ENCODE data around the gene JMJD8.

The JMJD8 gene

DNA sequence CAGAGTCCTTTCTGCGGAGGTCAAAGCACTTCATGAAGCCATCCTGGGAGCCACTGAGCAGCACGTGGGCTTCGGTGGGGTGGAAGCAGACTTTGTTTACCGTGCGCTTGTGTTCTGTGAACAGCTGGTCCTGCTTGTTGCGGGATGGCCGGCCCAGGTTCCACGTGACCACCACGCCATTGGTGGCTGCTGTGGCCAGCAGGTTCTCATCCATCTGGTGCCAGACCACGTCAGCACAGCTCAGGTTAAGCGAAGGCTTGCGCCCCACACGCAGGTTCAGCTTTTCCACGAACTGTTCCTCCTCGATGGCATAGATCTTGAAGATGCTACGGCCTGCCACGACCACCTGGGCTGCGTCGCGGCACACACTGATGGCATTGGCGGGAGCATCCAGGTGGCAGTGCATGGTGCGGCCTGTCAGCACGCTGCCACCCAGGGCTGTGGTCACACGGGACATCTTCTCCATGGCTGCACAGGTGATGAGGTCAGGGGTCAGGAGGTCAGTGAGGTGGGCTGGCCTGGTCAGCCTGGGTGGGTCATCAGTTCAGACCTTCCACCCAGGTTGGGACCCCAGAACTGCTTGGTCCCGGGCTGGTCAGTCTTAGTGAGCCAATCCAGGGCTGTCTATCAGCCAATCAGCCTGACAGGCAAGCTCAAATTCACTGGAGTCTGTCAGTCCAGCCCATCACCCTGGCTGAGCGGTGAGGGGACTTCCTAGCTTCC lies 5.2 kb upstream of the JMJD8 start:
- Histone ChIP-seq H3K9me3 (ENCODE audit: control insufficient read depth, low read length) (no peaks in the 10 kb centered on the region), H3K36me3 (ENCODE audit: control insufficient read depth, insufficient read depth, low read length) (peaks cover 10% of the 10 kb centered on the region), H3K4me1 (ENCODE audit: control insufficient read depth, insufficient read depth, low read length, poor library complexity, severe bottlenecking) (peaks cover 29% of the 10 kb centered on the region), H3K27me3 (replicated peaks; ENCODE audit: control insufficient read depth, insufficient read depth, low read length, poor library complexity, severe bottlenecking) (no peaks in the 10 kb centered on the region), H3K4me3 (ENCODE audit: insufficient read depth, low read depth, low read length, poor library complexity, severe bottlenecking) (peak overlapping the region; percentile 85), H3K27ac (ENCODE audit: insufficient read depth, low read length, poor library complexity, severe bottlenecking) (peak overlapping the region; percentile 78)
- DNase-seq = no peak

DNA sequence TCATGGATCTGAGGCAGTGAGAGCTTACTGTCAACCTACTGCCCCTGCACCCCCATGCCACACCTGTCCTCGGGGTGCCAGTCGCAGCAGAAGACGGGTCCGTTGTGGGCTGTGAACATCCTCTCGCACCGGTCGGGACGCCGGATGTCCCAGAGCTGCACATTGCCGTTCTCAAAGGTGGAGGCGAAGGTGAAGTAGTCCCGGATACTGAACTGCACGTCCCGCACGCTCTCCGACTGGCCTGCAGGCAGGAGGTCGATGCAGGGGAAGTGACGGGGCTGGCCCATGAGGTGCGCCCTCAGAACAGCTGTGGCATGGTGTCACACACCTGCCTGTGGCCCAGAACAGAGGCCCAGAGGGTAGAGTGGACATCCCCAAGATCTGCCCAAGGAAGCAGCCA lies 3.4 kb upstream of the JMJD8 start:
- peaks cover 38% of the 10 kb centered on the region for H3K4me1 ChIP-seq (ENCODE audit: control insufficient read depth, insufficient read depth, low read length, poor library complexity, severe bottlenecking)

DNA sequence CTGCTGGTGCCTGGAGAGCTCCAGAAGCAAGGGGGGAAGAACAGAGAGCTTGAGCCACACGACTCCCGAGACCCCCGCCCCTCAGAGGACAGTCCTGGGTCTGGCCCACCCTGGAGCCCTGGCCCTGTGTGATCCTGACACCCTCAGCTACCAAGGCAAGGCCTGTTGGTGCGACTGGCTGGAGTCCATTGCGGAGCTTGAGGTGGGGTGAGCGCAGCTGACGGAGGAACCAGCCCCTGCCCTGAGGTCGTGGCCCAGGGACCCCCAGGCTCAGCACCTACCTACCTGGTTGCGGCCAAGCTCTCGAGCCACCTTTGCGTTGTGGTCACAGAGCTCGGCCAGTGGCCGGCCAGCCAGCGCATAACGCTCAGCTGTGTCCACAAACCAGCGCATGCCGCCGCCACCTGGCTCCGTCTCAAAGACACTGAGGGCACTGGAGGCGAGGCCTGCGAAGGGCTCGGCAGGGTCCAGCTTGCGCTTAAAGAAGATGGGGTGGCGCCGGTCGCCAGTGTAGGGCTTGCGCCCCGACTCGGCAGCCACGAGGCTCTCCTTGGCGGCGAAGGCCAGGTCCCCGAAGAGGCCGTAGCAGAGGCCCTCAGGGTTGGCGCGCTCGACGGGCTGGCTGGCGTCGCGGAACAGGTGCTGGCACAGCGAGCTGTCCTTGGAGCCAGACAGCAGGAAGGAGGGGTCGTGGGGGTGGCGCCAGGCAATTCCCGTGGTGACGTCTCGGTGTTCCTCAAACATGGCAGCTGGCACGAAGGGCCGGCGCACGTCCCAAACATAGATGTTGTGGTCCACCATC lies 2.5 kb upstream of the JMJD8 start:
- peaks cover 38% of the 10 kb centered on the region for H3K4me1 ChIP-seq (ENCODE audit: control insufficient read depth, insufficient read depth, low read length, poor library complexity, severe bottlenecking)
- H3K9me3 ChIP-seq (ENCODE audit: control insufficient read depth, low read length) = no peaks in the 10 kb centered on the region
- peaks cover 16% of the 10 kb centered on the region for H3K36me3 ChIP-seq (ENCODE audit: control insufficient read depth, insufficient read depth, low read length)
- H3K27me3 ChIP-seq (replicated peaks; ENCODE audit: control insufficient read depth, insufficient read depth, low read length, poor library complexity, severe bottlenecking) = no peaks in the 10 kb centered on the region
- no peak for DNase-seq
- H3K4me3 ChIP-seq (ENCODE audit: insufficient read depth, low read depth, low read length, poor library complexity, severe bottlenecking) = no peak overlapping the region
- no peak overlapping the region for H3K27ac ChIP-seq (ENCODE audit: insufficient read depth, low read length, poor library complexity, severe bottlenecking)

More for the DNA sequence above, 3.4 kb upstream of the JMJD8 start:
- H3K9me3 ChIP-seq (ENCODE audit: control insufficient read depth, low read length) = no peaks in the 10 kb centered on the region
- no peak overlapping the region for H3K4me3 ChIP-seq (ENCODE audit: insufficient read depth, low read depth, low read length, poor library complexity, severe bottlenecking)
- H3K36me3 ChIP-seq (ENCODE audit: control insufficient read depth, insufficient read depth, low read length) = peaks cover 10% of the 10 kb centered on the region
- H3K27ac ChIP-seq (ENCODE audit: insufficient read depth, low read length, poor library complexity, severe bottlenecking) = no peak overlapping the region
- DNase-seq = no peak
- no peaks in the 10 kb centered on the region for H3K27me3 ChIP-seq (replicated peaks; ENCODE audit: control insufficient read depth, insufficient read depth, low read length, poor library complexity, severe bottlenecking)

DNA sequence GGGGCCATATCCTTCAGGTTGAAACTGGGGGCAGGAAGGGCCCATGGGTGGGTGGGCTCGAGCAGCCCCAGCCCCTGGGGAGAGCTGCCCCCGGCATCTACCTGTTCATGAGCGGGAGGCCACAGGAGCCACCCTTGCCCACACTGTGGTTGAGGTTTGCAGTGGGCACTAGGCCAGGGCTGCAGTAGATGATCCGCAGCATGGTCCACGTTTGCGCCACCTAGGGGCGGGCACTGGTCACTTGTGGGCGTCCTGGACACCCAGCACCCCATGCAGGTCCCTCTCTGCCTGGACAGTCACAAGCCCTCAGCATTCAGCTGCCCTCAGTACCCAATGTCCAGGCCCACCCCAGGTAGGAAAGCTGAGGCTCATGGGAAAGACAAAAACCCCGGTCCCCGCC lies 1.8 kb upstream of the JMJD8 start:
- H3K27ac ChIP-seq (ENCODE audit: insufficient read depth, low read length, poor library complexity, severe bottlenecking) = no peak overlapping the region
- H3K9me3 ChIP-seq (ENCODE audit: control insufficient read depth, low read length) = no peaks in the 10 kb centered on the region
- H3K4me1 ChIP-seq (ENCODE audit: control insufficient read depth, insufficient read depth, low read length, poor library complexity, severe bottlenecking) = peaks cover 42% of the 10 kb centered on the region
- H3K27me3 ChIP-seq (replicated peaks; ENCODE audit: control insufficient read depth, insufficient read depth, low read length, poor library complexity, severe bottlenecking) = no peaks in the 10 kb centered on the region
- peaks cover 20% of the 10 kb centered on the region for H3K36me3 ChIP-seq (ENCODE audit: control insufficient read depth, insufficient read depth, low read length)
- DNase-seq = no peak
- H3K4me3 ChIP-seq (ENCODE audit: insufficient read depth, low read depth, low read length, poor library complexity, severe bottlenecking) = no peak overlapping the region

DNA sequence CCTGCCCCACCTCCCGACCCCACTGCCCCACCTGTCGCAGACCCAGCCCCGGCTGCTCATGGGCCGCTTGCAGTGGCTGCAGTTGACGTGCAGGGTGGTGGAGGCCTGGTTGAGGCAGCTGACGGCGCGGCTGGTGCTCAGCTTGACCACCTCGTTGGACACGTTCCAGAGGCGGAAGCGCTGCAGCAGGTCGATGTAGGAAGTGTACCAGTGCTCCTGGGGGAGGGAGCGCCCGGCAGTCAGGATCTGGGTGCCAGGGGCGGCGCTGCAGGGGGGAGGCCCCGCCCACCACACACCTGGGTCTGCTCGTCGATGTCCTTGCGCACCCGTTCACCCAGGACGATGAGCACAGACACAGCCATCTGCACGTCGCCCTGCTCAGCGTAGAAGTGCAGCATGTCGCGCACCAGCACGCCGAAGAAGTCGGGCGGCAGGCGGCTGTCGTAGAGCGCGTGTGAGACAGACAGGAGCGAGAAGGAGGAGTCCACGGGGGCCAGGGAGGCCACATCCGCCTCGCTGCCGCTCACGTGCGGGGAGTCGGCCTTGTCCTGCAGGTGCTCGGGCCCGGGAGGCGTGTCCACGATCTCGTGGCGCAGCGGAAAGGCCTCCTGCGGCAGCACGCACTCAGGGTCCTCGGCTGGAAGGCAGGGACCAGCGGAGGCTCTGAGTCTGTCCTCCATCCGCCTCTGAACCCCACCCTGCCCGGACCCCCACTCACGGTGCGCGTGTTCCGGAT lies 995 bp upstream of the JMJD8 start:
- peak overlapping the region; percentile 75 for H3K27ac ChIP-seq (ENCODE audit: insufficient read depth, low read length, poor library complexity, severe bottlenecking)
- DNase-seq = no peak
- H3K9me3 ChIP-seq (ENCODE audit: control insufficient read depth, low read length) = no peaks in the 10 kb centered on the region
- H3K4me3 ChIP-seq (ENCODE audit: insufficient read depth, low read depth, low read length, poor library complexity, severe bottlenecking) = no peak overlapping the region
- H3K36me3 ChIP-seq (ENCODE audit: control insufficient read depth, insufficient read depth, low read length) = peaks cover 20% of the 10 kb centered on the region
- H3K27me3 ChIP-seq (replicated peaks; ENCODE audit: control insufficient read depth, insufficient read depth, low read length, poor library complexity, severe bottlenecking) = no peaks in the 10 kb centered on the region
- peaks cover 43% of the 10 kb centered on the region for H3K4me1 ChIP-seq (ENCODE audit: control insufficient read depth, insufficient read depth, low read length, poor library complexity, severe bottlenecking)

DNA sequence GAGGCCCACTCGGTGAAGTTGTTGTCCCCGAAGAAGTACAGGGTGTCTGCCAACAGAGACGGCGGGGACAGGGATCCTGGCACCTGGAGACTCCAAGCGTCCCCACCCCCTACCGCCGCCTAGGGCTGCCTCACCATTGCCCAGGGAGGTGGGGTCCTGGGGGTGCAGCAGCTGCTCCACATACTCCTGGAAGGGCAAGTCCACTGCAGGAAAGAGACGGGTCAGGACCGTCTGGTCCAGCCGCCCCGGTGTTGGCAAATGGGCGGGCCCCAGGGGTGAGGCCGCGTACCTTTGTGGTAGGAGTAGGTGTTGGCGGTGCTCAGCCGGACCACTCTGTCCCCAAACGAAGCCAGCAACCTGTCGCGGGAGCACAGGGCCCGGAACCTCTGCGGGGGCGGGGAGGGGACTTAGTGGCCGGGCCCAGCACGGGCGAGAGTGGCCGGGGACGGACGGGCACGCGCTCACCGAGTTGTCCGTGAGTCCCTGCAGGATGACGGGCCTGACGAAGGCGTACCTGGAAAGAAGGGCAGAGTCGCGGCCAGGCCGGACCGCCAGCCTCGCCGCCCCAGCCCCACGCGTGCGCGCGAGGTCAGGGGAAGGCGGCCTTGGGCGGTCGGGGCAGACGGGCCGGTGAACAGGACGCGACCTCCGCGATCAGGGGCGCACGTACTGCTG lies 601 bp downstream of the JMJD8 start:
- H3K4me3 ChIP-seq (ENCODE audit: insufficient read depth, low read depth, low read length, poor library complexity, severe bottlenecking) = peak overlapping the region; percentile 52
- H3K9me3 ChIP-seq (ENCODE audit: control insufficient read depth, low read length) = no peaks in the 10 kb centered on the region
- no peaks in the 10 kb centered on the region for H3K27me3 ChIP-seq (replicated peaks; ENCODE audit: control insufficient read depth, insufficient read depth, low read length, poor library complexity, severe bottlenecking)
- peak overlapping the region; percentile 75 for H3K27ac ChIP-seq (ENCODE audit: insufficient read depth, low read length, poor library complexity, severe bottlenecking)
- no peak for DNase-seq
- peaks cover 42% of the 10 kb centered on the region for H3K4me1 ChIP-seq (ENCODE audit: control insufficient read depth, insufficient read depth, low read length, poor library complexity, severe bottlenecking)
- peaks cover 20% of the 10 kb centered on the region for H3K36me3 ChIP-seq (ENCODE audit: control insufficient read depth, insufficient read depth, low read length)

DNA sequence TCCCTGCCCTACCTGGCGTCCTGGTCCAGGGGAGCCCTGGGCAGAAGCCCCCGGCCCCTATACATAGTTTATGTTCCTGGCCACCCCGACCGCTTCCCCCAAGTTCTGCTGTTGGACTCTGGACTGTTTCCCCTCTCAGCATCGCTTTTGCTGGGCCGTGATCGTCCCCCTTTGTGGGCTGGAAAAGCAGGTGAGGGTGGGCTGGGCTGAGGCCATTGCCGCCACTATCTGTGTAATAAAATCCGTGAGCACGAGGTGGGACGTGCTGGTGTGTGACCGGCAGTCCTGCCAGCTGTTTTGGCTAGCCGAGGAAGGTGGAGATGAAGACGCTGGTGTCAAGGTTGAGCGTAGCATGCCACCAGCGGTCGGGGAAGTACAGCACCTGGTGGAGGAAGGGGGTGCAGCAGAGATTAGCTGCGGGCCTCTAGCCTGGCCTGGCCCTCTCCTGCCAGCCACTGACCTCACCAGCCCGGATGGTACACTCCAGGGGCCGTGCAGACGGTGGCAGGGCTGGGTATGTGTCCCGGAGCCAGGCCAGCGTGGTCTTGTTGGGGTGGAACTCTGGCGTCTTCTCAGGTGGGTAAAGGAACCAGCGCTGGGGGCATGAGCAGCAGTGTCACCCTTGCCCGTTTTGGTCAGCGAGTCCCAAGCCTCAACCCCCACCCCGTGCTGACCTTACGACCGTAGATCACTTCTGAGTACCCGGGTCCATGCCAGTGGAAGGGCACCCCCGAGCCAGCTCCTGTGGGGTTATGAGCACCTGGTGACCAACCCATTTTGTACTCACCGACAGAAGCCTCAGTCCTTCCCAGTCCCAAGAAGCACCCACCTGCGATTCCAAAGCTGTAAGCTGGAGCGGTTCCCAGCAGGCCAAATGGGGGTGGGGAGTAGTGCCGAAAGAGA lies 1.4 kb downstream of the JMJD8 start:
- H3K27me3 ChIP-seq (replicated peaks; ENCODE audit: control insufficient read depth, insufficient read depth, low read length, poor library complexity, severe bottlenecking) = no peaks in the 10 kb centered on the region
- no peak for DNase-seq
- H3K27ac ChIP-seq (ENCODE audit: insufficient read depth, low read length, poor library complexity, severe bottlenecking) = no peak overlapping the region
- peaks cover 42% of the 10 kb centered on the region for H3K4me1 ChIP-seq (ENCODE audit: control insufficient read depth, insufficient read depth, low read length, poor library complexity, severe bottlenecking)
- no peak overlapping the region for H3K4me3 ChIP-seq (ENCODE audit: insufficient read depth, low read depth, low read length, poor library complexity, severe bottlenecking)
- peaks cover 20% of the 10 kb centered on the region for H3K36me3 ChIP-seq (ENCODE audit: control insufficient read depth, insufficient read depth, low read length)
- H3K9me3 ChIP-seq (ENCODE audit: control insufficient read depth, low read length) = no peaks in the 10 kb centered on the region

DNA sequence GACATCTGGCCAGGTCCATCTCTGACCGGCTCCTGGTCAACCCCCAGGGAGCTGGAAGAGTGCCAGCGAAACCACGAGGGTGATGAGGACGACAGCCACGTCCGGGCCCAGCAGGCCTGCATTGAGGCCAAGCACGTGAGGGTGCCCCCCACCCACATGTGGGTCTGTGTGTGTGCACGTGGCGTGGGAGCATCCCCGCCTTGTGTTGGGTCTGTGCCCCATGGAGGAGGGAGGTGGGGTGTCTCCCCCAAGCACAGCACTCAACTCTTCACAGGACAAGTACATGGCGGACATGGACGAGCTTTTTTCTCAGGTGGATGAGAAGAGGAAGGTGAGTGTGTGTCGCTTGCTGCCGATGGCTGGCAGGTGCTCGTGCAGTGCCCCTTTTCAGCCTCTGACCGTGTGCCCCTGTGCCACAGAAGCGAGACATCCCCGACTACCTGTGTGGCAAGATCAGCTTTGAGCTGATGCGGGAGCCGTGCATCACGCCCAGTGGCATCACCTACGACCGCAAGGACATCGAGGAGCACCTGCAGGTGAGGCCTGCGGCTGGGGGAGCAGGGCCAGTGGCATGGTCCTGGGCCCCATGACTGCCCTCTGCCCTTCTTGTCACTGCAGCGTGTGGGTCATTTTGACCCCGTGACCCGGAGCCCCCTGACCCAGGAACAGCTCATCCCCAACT lies 2.2 kb downstream of the JMJD8 start:
- H3K27me3 ChIP-seq (replicated peaks; ENCODE audit: control insufficient read depth, insufficient read depth, low read length, poor library complexity, severe bottlenecking) = no peaks in the 10 kb centered on the region
- no peak overlapping the region for H3K4me3 ChIP-seq (ENCODE audit: insufficient read depth, low read depth, low read length, poor library complexity, severe bottlenecking)
- no peaks in the 10 kb centered on the region for H3K9me3 ChIP-seq (ENCODE audit: control insufficient read depth, low read length)
- peaks cover 47% of the 10 kb centered on the region for H3K4me1 ChIP-seq (ENCODE audit: control insufficient read depth, insufficient read depth, low read length, poor library complexity, severe bottlenecking)
- no peak for DNase-seq
- no peak overlapping the region for H3K27ac ChIP-seq (ENCODE audit: insufficient read depth, low read length, poor library complexity, severe bottlenecking)
- H3K36me3 ChIP-seq (ENCODE audit: control insufficient read depth, insufficient read depth, low read length) = peaks cover 19% of the 10 kb centered on the region
